Urothelium cell line (cell line): ENCODE data around the gene ZNF322.

ENCODE experiments used
- DNase-seq: peaks from one replicate; pipeline ENCODE4 v3.0.0; 2011; ENCODE audit warnings: low spot score, mixed read lengths
- FAIRE-seq: peaks from 2 replicates; lab custom pipeline; 2011; peaks lifted over from hg19 to GRCh38; lab: Jason Lieb, UNC

The ZNF322 gene

DNA sequence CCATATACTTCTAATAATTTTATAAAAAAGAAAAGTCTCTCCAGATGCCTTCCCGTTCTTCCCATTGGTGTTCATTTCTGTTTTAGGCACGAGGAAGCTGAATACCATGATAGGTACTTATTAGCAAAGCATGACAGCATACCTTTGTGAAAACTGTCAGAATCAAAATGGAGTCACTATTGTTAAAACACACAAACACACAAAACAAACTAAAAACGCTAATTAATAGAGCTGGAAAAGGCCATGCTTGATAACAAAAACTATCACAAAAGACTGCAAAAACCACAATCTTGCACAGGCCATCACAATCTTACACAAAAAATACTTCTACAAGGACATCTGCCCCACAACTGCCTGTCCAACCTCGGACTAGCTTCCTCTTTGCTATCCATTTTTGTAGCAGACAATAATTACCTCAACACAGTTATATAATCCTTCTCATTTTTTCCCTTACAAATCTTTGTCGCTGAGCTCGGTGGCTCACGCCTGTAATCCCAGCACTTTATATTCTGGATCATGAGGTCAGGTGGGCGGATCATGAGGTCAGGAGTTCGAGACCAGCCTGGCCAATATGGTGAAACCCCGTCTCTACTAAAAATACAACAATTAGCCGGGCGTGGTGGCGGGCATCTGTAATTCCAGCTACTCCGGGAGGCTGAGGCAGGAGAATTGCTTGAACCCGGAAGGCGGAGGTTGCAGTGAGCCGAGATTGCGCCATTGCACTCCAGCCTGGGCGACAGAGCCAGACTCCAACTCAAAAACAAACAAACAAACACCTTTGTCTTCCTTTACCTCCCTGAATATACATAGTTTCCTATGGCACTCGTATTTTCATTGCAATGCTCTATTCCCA lies 66.0 kb downstream of the ZNF322 start:
- DNase-seq (no peak), FAIRE-seq (no peak)

DNA sequence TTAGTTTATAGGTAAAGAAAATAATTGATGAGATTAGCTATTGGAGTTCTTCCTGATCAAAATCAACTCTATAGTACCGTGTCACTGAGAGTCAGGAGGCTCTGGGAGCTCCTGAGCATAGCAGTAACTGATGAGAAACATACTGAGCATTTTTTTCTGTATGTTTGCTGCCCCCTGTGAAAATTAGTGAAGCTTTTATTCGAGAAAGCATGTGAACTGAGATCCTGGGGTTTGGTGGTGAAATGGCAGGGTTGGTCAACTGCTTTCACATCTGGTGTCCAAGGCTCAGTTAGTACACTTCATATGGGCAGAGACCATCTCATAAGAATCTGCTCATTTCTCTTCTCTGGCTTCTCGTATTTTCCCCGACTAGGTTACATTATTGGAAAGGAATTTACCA lies 66.9 kb downstream of the ZNF322 start:
- DNase-seq, result no peak
- FAIRE-seq, result no peak

GRCh38 chr6:26588965-26589364 lies 70.6 kb downstream of the ZNF322 start:
- DNase-seq, result no peak
- no peak for FAIRE-seq
